HG02973 (cell line): ENCODE measurements around the gene DOCK4.
"Not testable (repeated sequence)": the region's sequence is repeated elsewhere in the genome, so short reads cannot be mapped to it uniquely, and the experiment has no call there.

Experiments
- ATAC-seq: cut with Tn5 transposase; IDR thresholded peaks from one replicate; pipeline ENCODE4 v1.9.1; 2021; ENCODE audit warnings: moderate library complexity; ENCODE audit not compliant: unreplicated experiment

The DOCK4 gene

GRCh38 chr7:112134039-112134438 lies 72.2 kb downstream of the DOCK4 start:
- no peak for ATAC-seq

GRCh38 chr7:112133328-112133727 lies 72.9 kb downstream of the DOCK4 start:
- no peak for ATAC-seq

GRCh38 chr7:112132051-112132694 lies 74.0 kb downstream of the DOCK4 start:
- ATAC-seq = no peak

GRCh38 chr7:112130729-112131410 lies 75.3 kb downstream of the DOCK4 start:
- ATAC-seq = no peak

- ATAC-seq = no peak
These were observed 76.4 kb downstream of the DOCK4 start for GRCh38 chr7:112129655-112130323.

GRCh38 chr7:112128461-112129425 lies 77.5 kb downstream of the DOCK4 start:
- not testable (repeated sequence) for ATAC-seq

GRCh38 chr7:112128041-112128440 lies 78.2 kb downstream of the DOCK4 start:
- ATAC-seq = not testable (repeated sequence)

- ATAC-seq = no peak
These were observed 80.9 kb downstream of the DOCK4 start for GRCh38 chr7:112125250-112125649.

- no peak for ATAC-seq
These were observed 82.0 kb downstream of the DOCK4 start for GRCh38 chr7:112124061-112124766.

- ATAC-seq = no peak
These were observed 83.4 kb downstream of the DOCK4 start for GRCh38 chr7:112122798-112123197.

GRCh38 chr7:112122144-112122543 lies 84.1 kb downstream of the DOCK4 start:
- ATAC-seq = no peak

GRCh38 chr7:112121318-112121717 lies 84.9 kb downstream of the DOCK4 start:
- no peak for ATAC-seq

- ATAC-seq = peak; percentile 74
These were observed 85.4 kb downstream of the DOCK4 start for GRCh38 chr7:112120696-112121217.

GRCh38 chr7:112118581-112119566 lies 87.3 kb downstream of the DOCK4 start:
- ATAC-seq = no peak

GRCh38 chr7:112116894-112117293 lies 89.3 kb downstream of the DOCK4 start:
- no peak for ATAC-seq

- ATAC-seq = no peak
These were observed 89.8 kb downstream of the DOCK4 start for GRCh38 chr7:112116358-112116757.

GRCh38 chr7:112115880-112116279 lies 90.3 kb downstream of the DOCK4 start:
- ATAC-seq = no peak

- ATAC-seq = no peak
These were observed 92.2 kb downstream of the DOCK4 start for GRCh38 chr7:112113913-112114575.
